K562 (cell line): ENCODE results near the gene TSKS. TPM values are rescaled to one million over a fixed set of nuclear protein-coding genes. Genes with fewer than 3 reads are reported as not detected.

Experiments
- CBFB ChIP-seq: sonication (generic); formaldehyde crosslinking; IDR thresholded peaks from 2 replicates; pipeline ENCODE4 v1.4.0; 2020; ENCODE audit warnings: mild to moderate bottlenecking, missing genetic modification reagents
- CHD1 ChIP-seq: fragments of 200-600 bp; sonication (generic); IDR thresholded peaks from one replicate; pipeline ENCODE4 v1.6.1; 2012; ENCODE audit warnings: mild to moderate bottlenecking, moderate library complexity, low read length, inconsistent platforms
- CXXC5 ChIP-seq: fragments of 250-450 bp; sonication (Bioruptor Pico); IDR thresholded peaks from 2 replicates; pipeline ENCODE4 v1.8.0; 2022; ENCODE audit warnings: inconsistent platforms, mild to moderate bottlenecking, moderate library complexity
- DPF2 ChIP-seq: fragments of 450-650 bp; IDR thresholded peaks from 2 replicates; pipeline ENCODE4 v1.6.1; 2016
- FIP1L1 ChIP-seq: fragments of 200-400 bp; formaldehyde crosslinking; IDR thresholded peaks from 2 replicates; pipeline ENCODE4 v1.6.1; 2018; ENCODE audit warnings: mild to moderate bottlenecking, low read depth, low read length; ENCODE audit not compliant: poor library complexity, severe bottlenecking
- HDAC3 ChIP-seq: fragments of 450-650 bp; IDR thresholded peaks from 2 replicates; pipeline ENCODE4 v1.6.1; 2018; ENCODE audit warnings: borderline replicate concordance, mild to moderate bottlenecking, moderate library complexity; ENCODE audit not compliant: partially characterized antibody
- HSF4 ChIP-seq: fragments of 250-450 bp; sonication (Bioruptor Pico); IDR thresholded peaks from 2 replicates; pipeline ENCODE4 v2.1.2; 2022; ENCODE audit warnings: mild to moderate bottlenecking, moderate library complexity, borderline replicate concordance
- L3MBTL2 ChIP-seq: fragments of 450-650 bp; IDR thresholded peaks from 2 replicates; pipeline ENCODE4 v1.6.1; 2016; ENCODE audit warnings: mild to moderate bottlenecking, moderate library complexity
- NFXL1 ChIP-seq: fragments of 450-650 bp; formaldehyde crosslinking; IDR thresholded peaks from 2 replicates; pipeline ENCODE4 v1.4.0; 2021; ENCODE audit warnings: mild to moderate bottlenecking
- POLR2H ChIP-seq: IDR thresholded peaks from 2 replicates; pipeline ENCODE4 v1.6.1; 2016; ENCODE audit warnings: missing genetic modification characterization, low read depth, mild to moderate bottlenecking, control low read depth, missing compliant biosample characterization, moderate library complexity
- RBBP5 ChIP-seq: fragments of 200-600 bp; sonication (generic); IDR thresholded peaks from 2 replicates; pipeline ENCODE4 v1.6.1; 2012; ENCODE audit warnings: borderline replicate concordance, mild to moderate bottlenecking, low read length, control low read depth, inconsistent platforms; ENCODE audit not compliant: insufficient read depth, poor library complexity, severe bottlenecking
- RBM22 ChIP-seq: fragments of 200-400 bp; formaldehyde crosslinking; IDR thresholded peaks from 2 replicates; pipeline ENCODE4 v1.6.1; 2018; ENCODE audit warnings: low read length, low read depth; ENCODE audit not compliant: poor library complexity, severe bottlenecking
- STAT5B ChIP-seq: fragments of 250-450 bp; sonication (Bioruptor Pico); IDR thresholded peaks from 2 replicates; pipeline ENCODE4 v1.8.0; 2021; ENCODE audit warnings: mild to moderate bottlenecking, inconsistent platforms
- SUPT5H ChIP-seq: fragments of 450-650 bp; IDR thresholded peaks from 2 replicates; pipeline ENCODE4 v1.6.1; 2016
- TAF15 ChIP-seq: fragments of 200-400 bp; formaldehyde crosslinking; IDR thresholded peaks from 2 replicates; pipeline ENCODE4 v1.6.1; 2017; ENCODE audit warnings: mild to moderate bottlenecking, low read depth, low read length, moderate library complexity
- TCF7L2 ChIP-seq: fragments of 150-350 bp; IDR thresholded peaks from 2 replicates; pipeline ENCODE4 v1.6.1; 2016; ENCODE audit warnings: low read depth, mild to moderate bottlenecking, low read length, moderate library complexity
- TEAD1 ChIP-seq, 2 experiments: fragments of 450-650 bp in 1 of 2; sonication (generic) in 1 of 2; formaldehyde crosslinking; IDR thresholded peaks; 2 replicates each; pipeline versions ENCODE4 v1.4.0 to v1.8.0; 2020 to 2022; ENCODE audit warnings: mild to moderate bottlenecking in 2 of 2, missing genetic modification reagents in 1 of 2
- TOE1 ChIP-seq, 2 experiments: fragments of 450-650 bp in 1 of 2; sonication (generic) in 1 of 2; formaldehyde crosslinking in 1 of 2; IDR thresholded peaks; 2 replicates each; pipeline versions ENCODE4 v1.7.1 to v1.8.0; 2016 to 2022; ENCODE audit warnings: borderline replicate concordance in 2 of 2, mild to moderate bottlenecking in 2 of 2, antibody characterized with exemption in 1 of 2, inconsistent platforms in 1 of 2, low read depth in 1 of 2, missing genetic modification reagents in 1 of 2, moderate library complexity in 1 of 2
- ZNF274 ChIP-seq: IDR thresholded peaks from 2 replicates; pipeline ENCODE4 v1.6.1; 2011; ENCODE audit warnings: low read depth, mild to moderate bottlenecking, low read length, moderate library complexity, borderline replicate concordance
- ZNF444 ChIP-seq: fragments of 250-450 bp; sonication (Bioruptor Pico); IDR thresholded peaks from 2 replicates; pipeline ENCODE4 v1.4.0; 2020; ENCODE audit warnings: mild to moderate bottlenecking, moderate library complexity
- ZNF696 ChIP-seq: fragments of 250-450 bp; sonication (Bioruptor Pico); conservative IDR thresholded peaks from 2 replicates; pipeline ENCODE4 v1.4.0; 2020; ENCODE audit warnings: mild to moderate bottlenecking, moderate library complexity
- ZNF778 ChIP-seq: fragments of 450-650 bp; formaldehyde crosslinking; IDR thresholded peaks from 2 replicates; pipeline ENCODE4 v1.4.0; 2020; ENCODE audit warnings: mild to moderate bottlenecking, moderate library complexity
- polyA plus RNA-seq, 8 experiments: library from polyadenylated mRNA; depleted of rRNA in 4 of 8; stranded (reverse) in 5 of 8; unstranded in 3 of 8; fragments of >200 nt; fragmentation: Nextera tagmentation in 2 of 8; fragmentation: Illumina TruSeq in 1 of 8; extraction: Ambion mirVana in 2 of 8; extraction: Trizol in 1 of 8; gene quantifications; 2 replicates each; pipeline versions ENCODE4 v1.2.1 to v1.2.3, GENCODE V29; 2011 to 2014; ENCODE audit warnings: inconsistent platforms in 1 of 8, missing spikeins in 1 of 8
- total RNA-seq, 7 experiments: library from RNA; depleted of rRNA in 6 of 7; stranded (reverse); fragments of >200 nt in 6 of 7; fragmentation: Illumina TruSeq in 2 of 7; extraction: Trizol in 2 of 7; gene quantifications; 2 replicates each; pipeline versions ENCODE4 v1.2.1 to v1.2.3, GENCODE V29; 2011 to 2021; ENCODE audit warnings: low replicate concordance in 1 of 7
- TF ChIP-seq, protein P1 (sequence below), 2 experiments: fragments of 450-650 bp in 1 of 2; sonication (generic) in 1 of 2; formaldehyde crosslinking; conservative IDR thresholded peaks; 2 replicates each; pipeline versions ENCODE4 v1.4.0 to v1.8.1; 2020 to 2022; ENCODE audit warnings: mild to moderate bottlenecking in 1 of 2, missing genetic modification reagents in 1 of 2
- TF ChIP-seq, protein P2 (sequence below): sonication (generic); formaldehyde crosslinking; IDR thresholded peaks from 2 replicates; pipeline ENCODE4 v1.8.0; 2023; ENCODE audit warnings: mild to moderate bottlenecking, missing genetic modification reagents
- TF ChIP-seq, protein P3 (sequence below): fragments of 250-450 bp; sonication (Bioruptor Pico); IDR thresholded peaks from 2 replicates; pipeline ENCODE4 v1.4.0; 2020; ENCODE audit warnings: mild to moderate bottlenecking

Gene TSKS
- total and polyA plus RNA-seq, 9 of the 15 experiments (the other 6 are each of a cell fraction or from before 2014, with no cell fraction given), result 0.14 to 4.5 (median 0.80) TPM

DNA sequence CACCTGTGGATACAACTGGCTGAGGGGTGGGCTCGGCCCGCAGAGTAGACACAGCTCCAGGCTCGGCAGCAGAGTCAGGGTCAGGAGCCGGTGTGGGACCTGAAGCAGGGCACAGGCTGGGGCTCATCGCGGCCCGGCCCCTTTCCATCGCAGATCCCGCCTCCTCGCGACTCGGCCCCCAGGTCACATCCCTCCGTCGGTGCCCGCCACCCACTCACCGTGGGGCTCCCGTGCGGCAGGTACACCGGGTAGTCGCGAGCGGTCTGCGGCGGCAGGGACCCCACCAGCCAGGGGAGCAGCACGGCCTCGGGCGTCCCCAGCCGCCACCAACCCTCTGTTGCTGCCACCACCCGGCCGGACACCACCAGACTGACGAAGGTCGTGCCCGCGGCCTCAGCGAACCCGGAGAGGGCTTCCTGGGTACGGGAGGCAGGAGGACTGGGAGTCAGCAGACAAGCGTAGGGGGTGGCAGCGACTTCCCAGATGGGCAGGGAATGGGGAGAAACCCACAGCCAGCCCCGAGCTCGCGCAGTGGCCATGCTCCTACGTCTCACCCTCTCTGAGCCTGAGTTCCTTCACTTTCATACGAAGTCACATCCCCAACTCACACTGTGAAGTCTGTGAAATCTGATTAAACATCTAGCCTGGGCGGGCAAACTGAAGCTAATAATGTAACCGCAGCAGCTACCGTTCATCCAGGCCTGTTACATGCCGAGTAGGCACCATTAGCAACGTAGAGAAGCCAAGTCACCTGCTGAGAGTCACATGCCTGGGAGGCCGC lies 46.2 kb upstream of the TSKS start (continued):
- no peak for TF ChIP-seq DPF2
- no peak for TF ChIP-seq TAF15
- TF ChIP-seq FIP1L1, result peak; percentile 46
- no peak for TF ChIP-seq ZNF274
- TF ChIP-seq L3MBTL2, result 0 out of 2 replicates have a peak, but pooled peaks have one; percentile 15
- no peak for TF ChIP-seq POLR2H
- TF ChIP-seq, protein P1, sequence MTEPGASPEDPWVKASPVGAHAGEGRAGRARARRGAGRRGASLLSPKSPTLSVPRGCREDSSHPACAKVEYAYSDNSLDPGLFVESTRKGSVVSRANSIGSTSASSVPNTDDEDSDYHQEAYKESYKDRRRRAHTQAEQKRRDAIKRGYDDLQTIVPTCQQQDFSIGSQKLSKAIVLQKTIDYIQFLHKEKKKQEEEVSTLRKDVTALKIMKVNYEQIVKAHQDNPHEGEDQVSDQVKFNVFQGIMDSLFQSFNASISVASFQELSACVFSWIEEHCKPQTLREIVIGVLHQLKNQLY (CRISPR knock-in tag; conservative IDR thresholded peaks at IDR 0.05), result no peak
- TF ChIP-seq TEAD1 (CRISPR knock-in tag; IDR thresholded peaks at IDR 0.05), result peak in 1 of 2 experiments; percentile 43; a peak in 1 of 4 replicates
- TF ChIP-seq STAT5B (CRISPR knock-in tag), result no peak
- no peak for TF ChIP-seq ZNF444 (CRISPR knock-in tag)
- TF ChIP-seq ZNF778 (CRISPR knock-in tag), result no peak
- no peak for TF ChIP-seq ZNF696 (CRISPR knock-in tag)
- no peak for TF ChIP-seq NFXL1 (CRISPR knock-in tag)
- TF ChIP-seq TOE1 (IDR thresholded peaks at IDR 0.05; ENCODE audit: borderline replicate concordance), result no peak
- 0 out of 2 replicates have a peak, but pooled peaks have one; percentile 52 for TF ChIP-seq TOE1 (CRISPR knock-in tag; IDR thresholded peaks at IDR 0.05; ENCODE audit: borderline replicate concordance, low read depth)
- TF ChIP-seq SUPT5H, result no peak
- TF ChIP-seq HDAC3, result no peak
- no peak for TF ChIP-seq CHD1
- TF ChIP-seq, protein P2, sequence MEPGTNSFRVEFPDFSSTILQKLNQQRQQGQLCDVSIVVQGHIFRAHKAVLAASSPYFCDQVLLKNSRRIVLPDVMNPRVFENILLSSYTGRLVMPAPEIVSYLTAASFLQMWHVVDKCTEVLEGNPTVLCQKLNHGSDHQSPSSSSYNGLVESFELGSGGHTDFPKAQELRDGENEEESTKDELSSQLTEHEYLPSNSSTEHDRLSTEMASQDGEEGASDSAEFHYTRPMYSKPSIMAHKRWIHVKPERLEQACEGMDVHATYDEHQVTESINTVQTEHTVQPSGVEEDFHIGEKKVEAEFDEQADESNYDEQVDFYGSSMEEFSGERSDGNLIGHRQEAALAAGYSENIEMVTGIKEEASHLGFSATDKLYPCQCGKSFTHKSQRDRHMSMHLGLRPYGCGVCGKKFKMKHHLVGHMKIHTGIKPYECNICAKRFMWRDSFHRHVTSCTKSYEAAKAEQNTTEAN (CRISPR knock-in tag), result no peak
- no peak for TF ChIP-seq CBFB (CRISPR knock-in tag)
- peak; percentile 90 for TF ChIP-seq RBM22
- TF ChIP-seq, protein P3, sequence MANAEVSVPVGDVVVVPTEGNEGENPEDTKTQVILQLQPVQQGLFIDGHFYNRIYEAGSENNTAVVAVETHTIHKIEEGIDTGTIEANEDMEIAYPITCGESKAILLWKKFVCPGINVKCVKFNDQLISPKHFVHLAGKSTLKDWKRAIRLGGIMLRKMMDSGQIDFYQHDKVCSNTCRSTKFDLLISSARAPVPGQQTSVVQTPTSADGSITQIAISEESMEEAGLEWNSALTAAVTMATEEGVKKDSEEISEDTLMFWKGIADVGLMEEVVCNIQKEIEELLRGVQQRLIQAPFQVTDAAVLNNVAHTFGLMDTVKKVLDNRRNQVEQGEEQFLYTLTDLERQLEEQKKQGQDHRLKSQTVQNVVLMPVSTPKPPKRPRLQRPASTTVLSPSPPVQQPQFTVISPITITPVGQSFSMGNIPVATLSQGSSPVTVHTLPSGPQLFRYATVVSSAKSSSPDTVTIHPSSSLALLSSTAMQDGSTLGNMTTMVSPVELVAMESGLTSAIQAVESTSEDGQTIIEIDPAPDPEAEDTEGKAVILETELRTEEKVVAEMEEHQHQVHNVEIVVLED (CRISPR knock-in tag), result no peak
- TF ChIP-seq RBBP5, result no peak
- TF ChIP-seq CXXC5 (CRISPR knock-in tag), result no peak
- no peak for TF ChIP-seq TCF7L2
- no peak for TF ChIP-seq HSF4 (CRISPR knock-in tag)
